OCI-LY1 (cell line): Measurements from ENCODE around the gene C12orf60.

Experiments used
- H2AFZ ChIP-seq: fragments of 200-600 bp; sonication (generic), shearing (Covaris generic); 2 replicates; pipeline ENCODE4 v1.6.0; 2014; ENCODE audit warnings: antibody characterized with exemption, mild to moderate bottlenecking, low read length
- H3F3A ChIP-seq: fragments of 200-600 bp; sonication (generic), shearing (Covaris generic); 2 replicates; pipeline ENCODE4 v1.6.0; 2014; ENCODE audit warnings: mild to moderate bottlenecking, antibody characterized with exemption, low read length, moderate library complexity; ENCODE audit not compliant: insufficient read depth
- H3K27ac ChIP-seq: fragments of 200-600 bp; sonication (generic); 2 replicates; pipeline ENCODE4 v1.5.1; 2014; ENCODE audit warnings: low read length, mixed run types, mild to moderate bottlenecking, low read depth; ENCODE audit not compliant: poor library complexity, severe bottlenecking
- H3K27me3 ChIP-seq: fragments of 200-600 bp; sonication (generic); 2 replicates; pipeline ENCODE4 v1.6.0; 2014; ENCODE audit warnings: antibody characterized with exemption, mild to moderate bottlenecking, low read length, moderate library complexity; ENCODE audit not compliant: insufficient read depth
- H3K36me3 ChIP-seq: fragments of 200-600 bp; sonication (generic); 2 replicates; pipeline ENCODE4 v1.6.1; 2014; ENCODE audit warnings: mild to moderate bottlenecking, antibody characterized with exemption, low read length, moderate library complexity, mixed read lengths; ENCODE audit not compliant: insufficient read depth
- H3K4me1 ChIP-seq: fragments of 200-600 bp; sonication (generic); 2 replicates; pipeline ENCODE4 v1.5.1; 2014; ENCODE audit warnings: mild to moderate bottlenecking, low read length, moderate library complexity; ENCODE audit not compliant: insufficient read depth, severe bottlenecking
- H3K4me2 ChIP-seq: fragments of 200-600 bp; sonication (generic), shearing (Covaris generic); 2 replicates; pipeline ENCODE4 v1.6.1; 2014; ENCODE audit warnings: low read length
- H3K4me3 ChIP-seq: fragments of 200-600 bp; sonication (generic); 2 replicates; pipeline ENCODE4 v1.5.1; 2014; ENCODE audit warnings: low read length, low read depth, mild to moderate bottlenecking, mixed read lengths; ENCODE audit not compliant: poor library complexity, severe bottlenecking
- H3K79me2 ChIP-seq: fragments of 200-600 bp; shearing (Covaris generic); 2 replicates; pipeline ENCODE4 v1.6.1; 2016; ENCODE audit warnings: mixed run types, low read length, mixed read lengths; ENCODE audit not compliant: insufficient read depth
- H3K9ac ChIP-seq: fragments of 200-600 bp; sonication (generic), shearing (Covaris generic); 2 replicates; pipeline ENCODE4 v1.6.1; 2014; ENCODE audit warnings: mild to moderate bottlenecking, low read length, mixed read lengths
- H3K9me2 ChIP-seq: fragments of 200-600 bp; sonication (generic), shearing (Covaris generic); 2 replicates; pipeline ENCODE4 v1.6.1; 2014; ENCODE audit warnings: low read depth, mild to moderate bottlenecking, low read length, mixed read lengths
- H3K9me3 ChIP-seq: fragments of 200-600 bp; shearing (Covaris generic); 2 replicates; pipeline ENCODE4 v1.6.1; 2014; ENCODE audit warnings: low read length, mixed read lengths
- H4K20me1 ChIP-seq: fragments of 200-600 bp; sonication (generic), shearing (Covaris generic); 2 replicates; pipeline ENCODE4 v1.6.0; 2016; ENCODE audit warnings: mild to moderate bottlenecking, low read length; ENCODE audit not compliant: insufficient read depth
- CTCF ChIP-seq: fragments of 200-600 bp; sonication (generic), shearing (Covaris generic); IDR thresholded peaks from 2 replicates; pipeline ENCODE4 v1.5.1; 2017; ENCODE audit warnings: mild to moderate bottlenecking, antibody characterized with exemption, low read length, moderate library complexity, mixed read lengths
- EZH2 ChIP-seq: fragments of 200-600 bp; sonication (generic), shearing (Covaris generic); IDR thresholded peaks from 2 replicates; pipeline ENCODE4 v1.8.0; 2017; ENCODE audit warnings: borderline replicate concordance, mixed run types, mild to moderate bottlenecking, antibody characterized with exemption, low read length, moderate library complexity, mixed read lengths

C12orf60 gene

GRCh38 chr12:14846042-14846587, 42.6 kb downstream of the C12orf60 start:
- no peak for TF ChIP-seq EZH2
- no peak for TF ChIP-seq CTCF
- Histone ChIP-seq H3K4me3 (no peak overlapping the region), H3K27me3 (no peaks in the 10 kb centered on the region), H3K9me2 (no peaks in the 10 kb centered on the region), H2AFZ (no peak overlapping the region), H3K9me3 (no peaks in the 10 kb centered on the region), H3K27ac (no peak overlapping the region), H4K20me1 (no peaks in the 10 kb centered on the region), H3K36me3 (no peaks in the 10 kb centered on the region), H3K79me2 (no peaks in the 10 kb centered on the region), H3K9ac (no peak overlapping the region), H3F3A (no peaks in the 10 kb centered on the region), H3K4me1 (peaks cover 6% of the 10 kb centered on the region), H3K4me2 (no peak overlapping the region)

GRCh38 chr12:14846876-14847580, 43.6 kb downstream of the C12orf60 start:
- Histone ChIP-seq H3K9me2 (no peaks in the 10 kb centered on the region), H3K4me3 (no peak overlapping the region), H3K4me1 (peaks cover 14% of the 10 kb centered on the region), H3K27ac (no peak overlapping the region), H3K36me3 (no peaks in the 10 kb centered on the region), H3K9ac (no peak overlapping the region), H3K9me3 (no peaks in the 10 kb centered on the region), H3K79me2 (no peaks in the 10 kb centered on the region), H3K4me2 (no peak overlapping the region), H4K20me1 (no peaks in the 10 kb centered on the region), H3F3A (no peaks in the 10 kb centered on the region), H3K27me3 (no peaks in the 10 kb centered on the region), H2AFZ (no peak overlapping the region)
- no peak for TF ChIP-seq CTCF
- no peak for TF ChIP-seq EZH2

- Histone ChIP-seq H3K4me3 (no peak overlapping the region), H3K4me1 (peaks cover 22% of the 10 kb centered on the region), H3K4me2 (no peak overlapping the region), H3K36me3 (no peaks in the 10 kb centered on the region), H3K9ac (no peak overlapping the region), H3F3A (no peaks in the 10 kb centered on the region), H3K27ac (no peak overlapping the region), H3K9me3 (no peaks in the 10 kb centered on the region), H4K20me1 (no peaks in the 10 kb centered on the region), H3K79me2 (no peaks in the 10 kb centered on the region), H3K27me3 (no peaks in the 10 kb centered on the region), H2AFZ (no peak overlapping the region), H3K9me2 (no peaks in the 10 kb centered on the region)
- no peak for TF ChIP-seq CTCF
- TF ChIP-seq EZH2: no peak
These were observed 46.2 kb downstream of the C12orf60 start for GRCh38 chr12:14849661-14850060.
